Fibroblast of lung (primary cell): ENCODE data around the gene EVI5. TPM values are rescaled to one million over a fixed set of nuclear protein-coding genes. Genes with fewer than 3 reads are reported as not detected.

ENCODE experiments used
- DNase-seq, 2 donors: peaks; one replicate each; pipeline versions ENCODE4 v3.0.0 to v3.0.0-alpha.2; 2010; ENCODE audit warnings: low read depth in 2 of 2
- H2AFZ ChIP-seq: 2 replicates; pipeline ENCODE4 v1.5.1; 2012; ENCODE audit warnings: low read length, control low read depth, inconsistent platforms
- H3K27ac ChIP-seq: 2 replicates; pipeline ENCODE4 v1.5.1; 2011; ENCODE audit warnings: low read length, control low read depth; ENCODE audit not compliant: insufficient read depth
- H3K27me3 ChIP-seq: 2 replicates; pipeline ENCODE4 v1.5.1; 2011; ENCODE audit warnings: mild to moderate bottlenecking, low read length; ENCODE audit not compliant: control insufficient read depth, insufficient read depth
- H3K36me3 ChIP-seq: 2 replicates; pipeline ENCODE4 v1.5.1; 2011; ENCODE audit warnings: low read length; ENCODE audit not compliant: control insufficient read depth, insufficient read depth
- H3K4me1 ChIP-seq: 2 replicates; pipeline ENCODE4 v1.5.1; 2011; ENCODE audit warnings: low read length; ENCODE audit not compliant: control insufficient read depth, insufficient read depth; ENCODE audit errors: extremely low read depth
- H3K4me2 ChIP-seq: 2 replicates; pipeline ENCODE4 v1.5.1; 2011; ENCODE audit warnings: low read length, control low read depth; ENCODE audit not compliant: insufficient read depth; ENCODE audit errors: extremely low read depth
- H3K4me3 ChIP-seq, 4 experiments: fragments of 200-600 bp in 1 of 4; sonication (generic) in 1 of 4; replicated peaks in 1 of 4; 2 replicates each; pipeline ENCODE4 v1.5.1; 2011 to 2016; ENCODE audit warnings: low read length in 4 of 4, low read depth in 3 of 4, mild to moderate bottlenecking in 3 of 4, control low read depth in 2 of 4, inconsistent platforms in 1 of 4, mixed read lengths in 1 of 4; ENCODE audit not compliant: insufficient read depth in 1 of 4; ENCODE audit errors: control extremely low read depth in 1 of 4
- H3K79me2 ChIP-seq: 2 replicates; pipeline ENCODE4 v1.5.1; 2012; ENCODE audit warnings: mild to moderate bottlenecking, low read length, inconsistent platforms; ENCODE audit not compliant: control insufficient read depth, insufficient read depth
- H3K9ac ChIP-seq: 2 replicates; pipeline ENCODE4 v1.5.1; 2011; ENCODE audit warnings: mild to moderate bottlenecking, low read length, control low read depth; ENCODE audit not compliant: insufficient read depth
- H3K9me3 ChIP-seq: 2 replicates; pipeline ENCODE4 v1.5.1; 2012; ENCODE audit warnings: low read depth, low read length; ENCODE audit not compliant: control insufficient read depth, insufficient read depth
- H4K20me1 ChIP-seq: 2 replicates; pipeline ENCODE4 v1.5.1; 2011; ENCODE audit warnings: low read length; ENCODE audit not compliant: control insufficient read depth, insufficient read depth; ENCODE audit errors: extremely low read depth
- CTCF ChIP-seq, 2 donors: IDR thresholded peaks in 1 of 2; conservative IDR thresholded peaks in 1 of 2; 1 replicate in 1 of 2; 2 replicates in 1 of 2; pipeline ENCODE4 v1.5.1; 2011 to 2012; ENCODE audit warnings: low read length in 2 of 2, control low read depth in 1 of 2, inconsistent platforms in 1 of 2, low read depth in 1 of 2, mild to moderate bottlenecking in 1 of 2
- EZH2 ChIP-seq: IDR thresholded peaks from 2 replicates; pipeline ENCODE4 v1.5.1; 2012; ENCODE audit warnings: low read length, control low read depth, mild to moderate bottlenecking; ENCODE audit errors: missing control alignments
- polyA plus RNA-seq, 2 donors: library from polyadenylated mRNA; depleted of rRNA in 1 of 2; stranded (reverse) in 1 of 2; unstranded in 1 of 2; fragments of >200 nt; gene quantifications; 2 replicates each; pipeline ENCODE4 v1.2.1, GENCODE V29; 2011 to 2012; ENCODE audit warnings: missing spikeins in 1 of 2
- total RNA-seq: library from RNA; depleted of rRNA; stranded (reverse); fragments of >200 nt; gene quantifications from 2 replicates; pipeline ENCODE4 v1.2.1, GENCODE V29; 2014

Gene EVI5
- total and polyA plus RNA-seq, 2 donors (not counting 1 experiment from before 2014, with no cell fraction given): 32.5 to 48.1 TPM

- Histone ChIP-seq H3K27me3 (peaks cover 22% of the 10 kb centered on the region), H3K4me3 (no peak overlapping the region), H3K27ac (no peak overlapping the region), H3K36me3 (no peaks in the 10 kb centered on the region), H3K79me2 (no peaks in the 10 kb centered on the region), H3K4me2 (no peak overlapping the region), H3K9ac (no peak overlapping the region), H3K9me3 (no peaks in the 10 kb centered on the region), H3K4me1 (no peaks in the 10 kb centered on the region), H4K20me1 (no peaks in the 10 kb centered on the region), H2AFZ (no peak overlapping the region)
- no peak for TF ChIP-seq CTCF (conservative IDR thresholded peaks at IDR 0.05 in 1 of 2, IDR thresholded peaks at IDR 0.05 in 1 of 2; ENCODE audit: low read depth in 1 of 2, low read length in 2 of 2)
- no peak for TF ChIP-seq EZH2
- DNase-seq: no peak
Measured at GRCh38 chr1:92470216-92470615, 314.7 kb downstream of the EVI5 start.

- Histone ChIP-seq H3K79me2 (no peaks in the 10 kb centered on the region), H2AFZ (no peak overlapping the region), H3K9ac (no peak overlapping the region), H3K4me1 (no peaks in the 10 kb centered on the region), H3K9me3 (no peaks in the 10 kb centered on the region), H3K27ac (no peak overlapping the region), H3K36me3 (no peaks in the 10 kb centered on the region), H4K20me1 (no peaks in the 10 kb centered on the region), H3K4me3 (no peak overlapping the region), H3K4me2 (no peak overlapping the region), H3K27me3 (no peaks in the 10 kb centered on the region)
- TF ChIP-seq EZH2: no peak
- TF ChIP-seq CTCF (conservative IDR thresholded peaks at IDR 0.05 in 1 of 2, IDR thresholded peaks at IDR 0.05 in 1 of 2; ENCODE audit: low read depth in 1 of 2, low read length in 2 of 2): no peak
- no peak for DNase-seq
Measured at GRCh38 chr1:92466683-92467352, 318.1 kb downstream of the EVI5 start.

- Histone ChIP-seq H3K4me1 (no peaks in the 10 kb centered on the region), H3K9ac (no peak overlapping the region), H3K79me2 (no peaks in the 10 kb centered on the region), H3K27me3 (no peaks in the 10 kb centered on the region), H3K4me2 (no peak overlapping the region), H2AFZ (no peak overlapping the region), H3K36me3 (no peaks in the 10 kb centered on the region), H3K9me3 (no peaks in the 10 kb centered on the region), H4K20me1 (no peaks in the 10 kb centered on the region), H3K4me3 (no peak overlapping the region), H3K27ac (no peak overlapping the region)
- no peak for DNase-seq
- TF ChIP-seq CTCF (conservative IDR thresholded peaks at IDR 0.05 in 1 of 2, IDR thresholded peaks at IDR 0.05 in 1 of 2; ENCODE audit: low read depth in 1 of 2, low read length in 2 of 2): no peak
- TF ChIP-seq EZH2: no peak
Measured at GRCh38 chr1:92465256-92465647, 319.7 kb downstream of the EVI5 start.
